Right lobe of liver (tissue), 4 donors: ENCODE data around the gene RIOK2.

Experiments used
- CTCF ChIP-seq, 4 donors: fragments of 200-600 bp in 3 of 4; fragments of 450-650 bp in 1 of 4; IDR thresholded peaks; one replicate each; pipeline versions ENCODE4 v1.5.1 to v1.8.0; 2016 to 2022; ENCODE audit warnings: antibody characterized with exemption in 4 of 4, mild to moderate bottlenecking in 2 of 4
- POLR2A ChIP-seq: fragments of 450-650 bp; IDR thresholded peaks from one replicate; pipeline ENCODE4 v1.6.1; 2017; ENCODE audit warnings: antibody characterized with exemption, mild to moderate bottlenecking
- donor health status: DM: no; HTN: no; CAD: no.
- donor health status: DM: no; HTN: no; CAD: no.
- donor health status: DM: no; HTN: yes; CAD: no.

DNA sequence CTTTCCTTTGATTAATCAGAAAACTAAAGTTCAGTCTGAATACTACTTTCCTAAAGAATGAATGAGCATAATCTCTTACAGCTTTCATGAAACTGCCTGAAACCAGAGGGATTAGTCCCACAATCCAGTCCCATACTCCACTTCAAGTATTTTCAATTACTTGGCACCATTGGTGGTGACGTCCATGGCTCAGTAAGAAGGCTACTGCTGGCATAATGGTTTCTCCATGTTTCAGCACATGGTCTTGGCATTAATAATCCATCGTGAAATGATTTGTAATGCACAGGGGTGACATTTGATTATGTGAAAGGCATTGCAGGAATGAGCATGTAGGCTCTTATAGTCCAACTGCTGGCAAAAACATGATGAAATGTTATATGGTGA, 64.0 kb downstream of the RIOK2 start:
- no peak for TF ChIP-seq CTCF (IDR thresholded peaks at IDR 0.05)
- TF ChIP-seq POLR2A = no peak
